ENCODE data around the gene PCSK5.

PCSK5 gene

GRCh38 chr9:76090909-76091308 is 200.4 kb downstream of the PCSK5 start:
- no peak for DNase-seq

DNA sequence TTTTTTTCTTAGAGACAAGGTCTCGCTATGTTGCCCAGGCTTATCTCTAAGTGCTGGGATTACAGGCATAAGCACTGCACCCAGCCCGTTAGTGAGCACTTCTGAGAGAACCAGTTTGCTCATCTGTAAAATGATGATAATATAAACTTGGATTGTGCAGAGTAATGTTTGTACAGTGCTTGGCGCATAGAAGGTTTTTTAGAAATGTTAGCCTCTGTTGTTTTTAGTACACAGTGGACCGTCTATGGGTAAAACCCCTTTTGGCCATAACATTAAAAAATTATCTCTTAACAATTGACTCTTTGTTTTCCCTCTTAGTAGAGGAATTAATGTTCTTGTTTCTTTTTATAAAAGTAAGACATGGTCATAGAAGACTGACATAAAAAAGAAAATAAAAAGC is 202.1 kb downstream of the PCSK5 start:
- no peak for DNase-seq

DNA sequence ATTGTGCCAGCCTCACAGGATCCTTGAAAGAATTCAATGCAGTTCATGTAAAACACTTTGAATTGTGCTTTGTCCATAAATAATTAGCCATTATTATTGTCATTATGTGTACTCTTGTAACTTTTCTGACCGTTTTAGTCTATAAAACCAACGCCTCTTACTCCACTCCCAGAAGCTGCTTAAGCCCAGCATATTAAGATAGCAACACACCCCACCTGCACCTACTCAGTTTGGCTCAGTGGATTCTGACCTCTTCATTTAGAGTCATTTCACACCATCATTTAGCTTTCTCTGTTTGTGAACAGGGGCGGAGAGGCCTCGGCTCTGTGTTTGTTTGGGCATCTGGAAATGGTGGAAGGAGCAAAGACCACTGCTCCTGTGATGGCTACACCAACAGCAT is 205.1 kb downstream of the PCSK5 start:
- no peak for DNase-seq

GRCh38 chr9:76099516-76099915 is 209.0 kb downstream of the PCSK5 start:
- no peak for DNase-seq

- no peak for DNase-seq
Observed at GRCh38 chr9:76101075-76101474, 210.6 kb downstream of the PCSK5 start.

GRCh38 chr9:76101491-76101890 is 211.0 kb downstream of the PCSK5 start:
- DNase-seq, result no peak

DNA sequence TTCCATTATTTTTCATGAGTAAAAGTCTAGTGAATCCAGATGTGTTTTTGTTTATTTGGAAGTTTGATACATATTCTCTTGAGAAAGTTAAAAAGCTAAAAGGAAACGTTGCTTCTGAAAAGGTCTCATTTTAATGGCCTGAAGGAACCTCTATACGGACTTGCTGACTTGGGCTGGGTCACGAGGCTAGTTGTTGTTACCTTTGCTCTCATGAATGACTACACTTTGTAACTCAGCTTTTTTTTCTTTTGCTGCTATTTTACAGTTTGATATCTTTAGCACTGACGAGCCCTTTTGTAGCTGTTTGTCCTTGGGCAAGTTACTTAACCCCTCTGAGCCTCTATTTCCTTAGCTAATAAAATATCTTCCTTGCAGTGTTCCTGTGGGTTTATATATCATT is 211.5 kb downstream of the PCSK5 start:
- DNase-seq, result no peak

GRCh38 chr9:76103531-76104315 is 213.2 kb downstream of the PCSK5 start:
- DNase-seq, result no peak

DNA sequence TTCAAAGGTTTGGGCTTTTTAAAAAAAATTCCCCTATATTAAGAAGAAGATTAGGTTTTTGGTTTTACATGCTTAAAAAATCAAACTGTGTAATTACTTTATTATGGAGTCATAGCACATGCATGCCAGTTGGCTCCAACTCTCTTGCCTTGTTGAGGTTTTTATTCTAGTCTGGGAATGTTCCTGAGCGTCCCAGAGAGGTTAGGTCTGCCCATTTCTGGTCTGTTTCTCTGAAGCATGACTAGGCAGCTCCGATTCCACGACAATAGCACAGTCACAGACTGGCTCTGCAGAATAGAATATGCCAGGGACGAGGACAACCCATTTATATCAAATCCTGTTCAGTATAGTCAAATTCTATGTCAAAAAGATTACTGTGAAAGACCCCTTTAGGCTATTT is 217.0 kb downstream of the PCSK5 start:
- DNase-seq, result no peak

DNA sequence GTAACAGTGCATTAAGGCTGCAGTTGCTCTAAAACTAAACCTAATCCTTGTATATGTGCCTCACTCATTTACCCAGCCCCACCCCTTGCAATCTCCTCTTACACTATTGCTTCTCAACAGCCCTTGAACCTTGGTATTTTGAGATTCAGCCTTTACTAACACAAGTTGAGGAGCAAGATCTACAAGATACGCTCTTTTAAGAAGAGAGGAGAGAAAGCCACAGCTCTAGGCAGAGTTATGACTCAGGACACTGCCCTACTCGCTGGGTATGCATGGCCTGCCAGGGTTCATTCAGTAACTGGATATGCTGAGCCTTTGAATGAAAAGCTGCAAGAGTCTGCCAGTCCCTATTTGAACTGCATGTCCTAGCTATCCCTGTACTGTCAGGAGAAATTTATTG is 219.5 kb downstream of the PCSK5 start:
- DNase-seq, result no peak

GRCh38 chr9:76112151-76112550 is 221.7 kb downstream of the PCSK5 start:
- DNase-seq, result no peak

DNA sequence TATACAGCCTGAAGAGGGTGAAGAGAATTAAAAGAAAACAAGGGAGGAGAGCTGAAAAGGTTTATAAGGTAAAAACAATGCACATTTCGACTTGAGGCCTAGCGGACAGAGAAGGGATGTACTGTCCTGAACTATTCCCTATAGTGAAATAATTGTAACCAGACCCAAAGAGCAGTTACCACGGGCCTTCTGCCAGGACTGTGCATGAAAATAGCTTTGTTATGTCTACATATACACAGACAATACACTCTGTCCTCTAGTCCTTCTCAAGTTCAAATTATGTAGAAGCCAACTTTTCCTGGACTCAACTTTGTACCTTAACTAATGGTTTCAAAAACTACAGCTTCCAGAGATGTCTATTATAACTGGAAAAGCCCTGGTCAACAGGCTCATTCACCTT is 223.7 kb downstream of the PCSK5 start:
- no peak for DNase-seq

- DNase-seq, result no peak
Observed at GRCh38 chr9:76115396-76115795, 224.9 kb downstream of the PCSK5 start.

DNA sequence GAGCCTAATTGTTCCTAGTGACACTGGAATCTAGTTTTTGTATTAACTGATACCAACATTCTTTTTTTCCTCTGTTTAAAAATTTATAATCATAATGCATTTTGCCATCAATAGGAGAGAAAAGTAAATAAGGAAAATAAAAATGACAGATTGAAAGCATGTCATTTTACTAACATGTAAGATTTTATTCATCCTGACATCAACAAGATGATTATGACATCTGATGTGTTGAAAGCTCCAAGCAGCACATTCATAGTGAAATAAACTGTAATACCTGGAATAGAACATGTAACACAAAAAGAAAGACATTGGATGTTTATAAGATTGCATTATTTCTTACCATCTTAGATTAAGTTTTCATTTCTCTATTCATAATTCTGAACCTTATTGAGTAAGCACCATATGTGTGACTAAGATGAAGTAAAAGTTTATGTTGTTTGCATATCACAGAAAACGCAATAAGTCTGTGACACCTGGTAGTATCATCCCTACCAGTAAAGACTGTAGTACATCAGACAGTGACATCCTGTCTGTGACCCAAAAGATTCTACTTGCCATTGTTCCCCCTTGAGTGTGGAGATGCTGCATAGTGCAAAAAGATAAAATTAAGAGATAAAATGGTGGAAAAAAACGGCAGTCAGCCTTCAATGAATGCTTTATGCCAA is 225.6 kb downstream of the PCSK5 start:
- DNase-seq, result no peak

DNA sequence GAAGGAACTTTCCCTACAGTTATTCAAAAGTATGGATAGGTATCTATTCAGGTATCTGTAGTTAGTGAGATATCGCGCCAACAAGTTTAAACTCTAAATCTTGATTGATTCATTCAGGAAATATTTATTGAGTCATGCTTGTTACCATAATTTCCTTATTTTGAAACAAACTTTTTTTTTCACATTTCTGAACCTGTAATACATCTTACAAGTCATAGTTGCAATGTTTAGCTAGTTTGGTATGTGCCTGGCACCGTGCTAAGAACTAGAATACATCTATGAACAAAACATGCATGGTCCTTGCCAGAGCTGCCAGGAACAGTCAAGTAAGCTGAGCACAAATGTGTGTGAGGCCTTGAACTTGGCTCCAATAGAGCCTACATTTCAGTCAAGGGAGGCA is 226.4 kb downstream of the PCSK5 start:
- DNase-seq, result no peak

DNA sequence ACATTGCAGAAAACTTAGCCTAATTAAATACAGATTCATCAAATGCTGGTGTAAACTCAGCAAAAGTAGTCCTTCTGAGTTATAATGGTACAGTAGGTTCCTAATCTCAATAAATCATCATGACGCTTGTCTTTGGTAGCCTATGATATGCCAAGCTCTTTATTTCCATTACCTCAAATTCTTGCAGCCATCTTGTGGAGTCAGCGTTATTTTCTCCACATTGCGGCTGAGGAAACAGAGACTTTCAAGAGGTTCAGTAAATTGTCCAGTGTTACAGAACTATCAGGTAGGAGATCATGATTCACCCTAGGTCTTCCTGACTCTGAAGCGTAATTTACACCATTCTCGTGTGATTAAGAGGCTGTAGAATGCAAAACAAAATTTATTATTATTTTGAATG is 237.2 kb downstream of the PCSK5 start:
- DNase-seq, result no peak

GRCh38 chr9:76135902-76136301 is 245.4 kb downstream of the PCSK5 start:
- no peak for DNase-seq

GRCh38 chr9:76136986-76137385 is 246.5 kb downstream of the PCSK5 start:
- DNase-seq, result no peak

GRCh38 chr9:76137931-76138330 is 247.5 kb downstream of the PCSK5 start:
- DNase-seq, result no peak

DNA sequence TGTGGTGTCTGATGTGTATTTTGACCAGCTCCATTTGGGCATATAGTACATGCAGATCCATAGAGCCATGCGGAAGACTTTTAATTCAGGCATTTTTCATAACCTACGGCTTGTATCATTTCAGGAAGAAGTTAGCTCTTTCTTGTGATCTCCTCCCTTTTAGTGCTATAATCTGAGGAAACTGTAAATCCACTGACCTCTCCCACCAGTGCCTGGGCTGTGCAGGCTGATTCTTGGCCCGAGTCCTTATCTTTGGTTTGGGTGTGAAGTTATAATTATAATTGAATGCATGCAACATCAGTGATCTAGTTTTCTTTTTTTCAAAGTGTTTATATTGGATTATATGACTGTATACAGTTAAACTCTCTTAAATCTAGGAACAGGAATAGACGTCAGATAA is 247.9 kb downstream of the PCSK5 start:
- no peak for DNase-seq

DNA sequence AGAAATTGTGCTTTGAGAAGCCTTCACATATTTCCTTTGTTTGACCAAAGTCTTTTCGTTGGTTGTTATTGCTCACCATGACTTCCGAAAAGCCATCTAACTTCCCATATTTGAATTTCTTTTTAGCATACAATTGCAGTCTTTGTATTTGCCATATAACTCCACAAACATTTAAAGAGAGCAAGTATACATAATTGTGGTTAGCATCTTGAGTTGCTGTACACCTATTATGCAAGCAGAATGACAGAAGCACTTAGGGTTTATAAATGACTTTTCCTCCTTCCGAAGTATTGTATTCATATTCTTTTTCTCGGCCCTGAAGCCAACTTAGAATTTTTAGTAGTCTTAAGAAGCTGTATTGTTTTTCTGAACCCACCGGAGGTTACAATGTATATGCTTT is 253.4 kb downstream of the PCSK5 start:
- no peak for DNase-seq

- DNase-seq, result no peak
Observed at GRCh38 chr9:76150013-76150412, 259.5 kb downstream of the PCSK5 start.

DNA sequence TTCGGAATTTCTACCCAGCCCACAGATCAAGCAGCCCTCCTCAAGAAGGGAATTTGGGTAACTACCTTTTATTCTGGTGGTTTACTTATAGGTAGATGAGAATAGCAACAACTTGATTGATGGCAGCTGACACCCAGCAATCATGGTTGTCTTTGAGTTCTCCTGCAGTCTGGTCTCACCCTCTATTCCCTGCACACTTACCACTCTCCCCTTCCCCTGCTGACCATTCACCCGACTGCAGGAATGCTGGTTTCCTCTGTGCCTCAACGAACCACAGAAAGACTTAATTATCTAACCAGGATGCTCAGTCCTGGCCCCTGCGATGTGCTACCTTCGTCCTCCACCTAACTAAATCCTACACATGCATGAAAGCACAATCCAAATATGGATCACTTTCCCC is 260.8 kb downstream of the PCSK5 start:
- DNase-seq, result no peak

DNA sequence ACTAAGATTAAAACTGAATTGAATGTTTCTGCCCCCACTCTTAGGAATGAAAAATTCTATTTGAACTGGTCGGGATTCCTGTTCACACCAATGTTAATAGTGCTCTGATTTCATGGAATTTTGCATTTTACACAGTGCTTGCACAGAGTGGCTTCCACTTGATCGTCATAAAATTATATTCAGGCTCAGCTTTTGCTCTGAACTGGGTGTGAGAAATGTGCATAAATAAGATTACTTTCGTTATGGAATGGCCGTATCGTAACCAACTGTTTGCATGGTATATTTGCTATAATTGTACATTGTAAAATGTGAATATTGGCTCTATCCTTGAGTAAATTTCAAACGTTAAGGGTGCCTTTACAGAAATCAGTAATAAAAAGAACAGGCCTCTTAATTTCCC is 262.9 kb downstream of the PCSK5 start:
- no peak for DNase-seq
